IMR-90 (cell line): ENCODE measurements around the gene LILRA1. TPM values are rescaled to one million over a fixed set of nuclear protein-coding genes. Genes with fewer than 3 reads are reported as not detected.

Experiments used
- ATAC-seq: fragments of 200-7000 bp; cut with Tn5 transposase; 2 replicates; pipeline ENCODE4 v1.9.1; 2020; ENCODE audit warnings: low read depth, mild to moderate bottlenecking, moderate library complexity
- BruUV-seq: library from RNA; stranded (reverse); fragments of 400-500 nt; replicated peaks from 2 replicates; lab custom pipeline; 2021; lab: Mats Ljungman, UMichigan
- CTCF ChIA-PET: fragments of 300-600 bp; formaldehyde crosslinking; extraction: SDS; loops from one replicate; lab custom pipeline; 2021; ENCODE audit warnings: antibody characterized with exemption; lab: Yijun Ruan, JAX
- POLR2A ChIA-PET: fragments of 300-600 bp; sonication (Branson Sonifier 250); formaldehyde crosslinking; loops from one replicate; lab custom pipeline; 2022; ENCODE audit warnings: antibody characterized with exemption; ENCODE audit not compliant: unreplicated experiment; lab: Charles Lee
- DNase-seq: peaks from one replicate; pipeline ENCODE4 v3.0.0; 2013
- H2AFZ ChIP-seq: replicated peaks from 2 replicates; pipeline ENCODE3; 2013; ENCODE audit warnings: low read length, mild to moderate bottlenecking; ENCODE audit not compliant: poor library complexity
- H2AK5ac ChIP-seq: 2 replicates; pipeline ENCODE4 v1.6.1; 2013; ENCODE audit warnings: low read depth, low read length, inconsistent platforms
- H2AK9ac ChIP-seq: replicated peaks from 2 replicates; pipeline ENCODE3; 2013; ENCODE audit warnings: mild to moderate bottlenecking, low read depth, low read length, moderate library complexity; ENCODE audit not compliant: poor library complexity
- H2BK120ac ChIP-seq: 2 replicates; pipeline ENCODE4 v1.6.1; 2013; ENCODE audit warnings: low read depth, low read length, inconsistent platforms
- H2BK15ac ChIP-seq: 3 replicates; pipeline ENCODE4 v1.6.1; 2013; ENCODE audit warnings: low read depth, low read length, inconsistent platforms
- H2BK20ac ChIP-seq: 2 replicates; pipeline ENCODE4 v1.6.1; 2013; ENCODE audit warnings: low read depth, mild to moderate bottlenecking, inconsistent platforms, low read length, moderate library complexity
- H2BK5ac ChIP-seq: 2 replicates; pipeline ENCODE4 v1.6.1; 2013; ENCODE audit warnings: mild to moderate bottlenecking, low read depth, low read length, inconsistent platforms; ENCODE audit not compliant: poor library complexity, severe bottlenecking
- H3K14ac ChIP-seq: replicated peaks from 2 replicates; pipeline ENCODE4 v1.6.1; 2013; ENCODE audit warnings: low read depth, low read length, inconsistent platforms
- H3K18ac ChIP-seq: 2 replicates; pipeline ENCODE4 v1.6.1; 2013; ENCODE audit warnings: low read depth, low read length, control low read depth
- H3K23ac ChIP-seq: 2 replicates; pipeline ENCODE4 v1.6.1; 2013; ENCODE audit warnings: low read depth, low read length, inconsistent platforms
- H3K27ac ChIP-seq: 2 replicates; pipeline ENCODE4 v1.5.1; 2013; ENCODE audit warnings: mild to moderate bottlenecking, control low read depth, low read length; ENCODE audit not compliant: insufficient read depth
- H3K27me3 ChIP-seq: 2 replicates; pipeline ENCODE4 v1.6.1; 2013; ENCODE audit warnings: low read length; ENCODE audit not compliant: control insufficient read depth, insufficient read depth
- H3K36me3 ChIP-seq: 2 replicates; pipeline ENCODE4 v1.6.1; 2013; ENCODE audit warnings: low read length, mixed read lengths; ENCODE audit not compliant: control insufficient read depth, insufficient read depth
- H3K4ac ChIP-seq: 2 replicates; pipeline ENCODE4 v1.6.1; 2013; ENCODE audit warnings: low read depth, low read length, inconsistent platforms
- H3K4me1 ChIP-seq: 2 replicates; pipeline ENCODE4 v1.6.1; 2013; ENCODE audit warnings: low read length, mixed read lengths; ENCODE audit not compliant: control insufficient read depth, insufficient read depth
- H3K4me2 ChIP-seq: 2 replicates; pipeline ENCODE4 v1.6.1; 2013; ENCODE audit warnings: low read depth, mild to moderate bottlenecking, control low read depth, low read length, moderate library complexity
- H3K4me3 ChIP-seq: 2 replicates; pipeline ENCODE4 v1.5.1; 2013; ENCODE audit warnings: low read depth, mild to moderate bottlenecking, control low read depth, low read length, moderate library complexity; ENCODE audit not compliant: insufficient read depth
- H3K56ac ChIP-seq: 2 replicates; pipeline ENCODE4 v1.6.1; 2013; ENCODE audit warnings: low read length, inconsistent platforms; ENCODE audit not compliant: insufficient read depth; ENCODE audit errors: extremely low read depth
- H3K79me1 ChIP-seq, 2 experiments: 2 replicates each; pipeline ENCODE4 v1.6.1; 2013; ENCODE audit warnings: low read length in 2 of 2, inconsistent platforms in 1 of 2, low read depth in 1 of 2
- H3K9ac ChIP-seq: 2 replicates; pipeline ENCODE4 v1.6.1; 2013; ENCODE audit warnings: low read depth, low read length, control low read depth
- H3K9me1 ChIP-seq: 2 replicates; pipeline ENCODE4 v1.6.1; 2013; ENCODE audit warnings: low read length, inconsistent platforms; ENCODE audit not compliant: insufficient read depth
- H3K9me3 ChIP-seq: 2 replicates; pipeline ENCODE4 v1.6.1; 2013; ENCODE audit warnings: low read length; ENCODE audit not compliant: control insufficient read depth, insufficient read depth
- H4K20me1 ChIP-seq: 2 replicates; pipeline ENCODE4 v1.6.1; 2013; ENCODE audit warnings: low read length, inconsistent platforms; ENCODE audit not compliant: insufficient read depth
- H4K5ac ChIP-seq: 2 replicates; pipeline ENCODE4 v1.6.1; 2013; ENCODE audit warnings: mild to moderate bottlenecking, low read depth, low read length, control low read depth
- H4K8ac ChIP-seq, 2 experiments: 2 replicates each; pipeline ENCODE4 v1.6.1; 2013; ENCODE audit warnings: low read depth in 2 of 2, low read length in 2 of 2, control low read depth in 1 of 2, inconsistent platforms in 1 of 2
- H4K91ac ChIP-seq: 2 replicates; pipeline ENCODE4 v1.6.1; 2013; ENCODE audit warnings: low read depth, low read length, inconsistent platforms; ENCODE audit not compliant: insufficient read depth
- BHLHE40 ChIP-seq: fragments of 150-350 bp; IDR thresholded peaks from 2 replicates; pipeline ENCODE4 v1.6.1; 2016; ENCODE audit warnings: mild to moderate bottlenecking, low read depth, low read length
- MAZ ChIP-seq: IDR thresholded peaks from 2 replicates; pipeline ENCODE4 v1.6.1; 2012; ENCODE audit warnings: low read depth, mild to moderate bottlenecking, low read length, improper control_type of control experiment, moderate library complexity, borderline replicate concordance
- WGBS, 2 experiments: methylation state at CpG; one replicate each; pipeline versions ENCODE4 v1.1.5 to v1.1.7; 2013; ENCODE audit warnings: missing lambda C conversion rate in 2 of 2; ENCODE audit not compliant: insufficient read length in 1 of 2; ENCODE audit errors: extremely low coverage in 2 of 2; 5-methylcytosine and 5-hydroxymethylcytosine counted together
- dilution Hi-C: fragments of 300-500 bp; cut with HindIII; formaldehyde crosslinking; loops from one replicate; pipeline ENCODE4 v1.14.3; 2018; ENCODE audit warnings: low sequenced_read_pairs; ENCODE audit not compliant: unreplicated experiment
- in situ Hi-C: fragments of 300-500 bp; cut with MboI; formaldehyde crosslinking; loops from 3 replicates; pipeline ENCODE4 v1.14.3; 2019; ENCODE audit warnings: low sequenced_read_pairs, inconsistent platforms, mixed read lengths
- intact Hi-C: fragments of 100-400 bp; cut with micrococcal nuclease; formaldehyde crosslinking; loops from 2 replicates; pipeline ENCODE4 v1.10.0; 2022
- polyA plus RNA-seq, 3 experiments: library from polyadenylated mRNA; depleted of rRNA; stranded (reverse); fragments of >200 nt; gene quantifications; 2 replicates each; pipeline ENCODE4 v1.2.3, GENCODE V29; 2012; ENCODE audit warnings: low replicate concordance in 1 of 3
- total RNA-seq: library from RNA; depleted of rRNA; stranded (reverse); fragments of >200 nt; gene quantifications from 2 replicates; pipeline ENCODE4 v1.2.3, GENCODE V29; 2012

Gene LILRA1
- total and polyA plus RNA-seq, 2 of the 4 experiments (the other 2 are of a cell fraction) = not detected

DNA sequence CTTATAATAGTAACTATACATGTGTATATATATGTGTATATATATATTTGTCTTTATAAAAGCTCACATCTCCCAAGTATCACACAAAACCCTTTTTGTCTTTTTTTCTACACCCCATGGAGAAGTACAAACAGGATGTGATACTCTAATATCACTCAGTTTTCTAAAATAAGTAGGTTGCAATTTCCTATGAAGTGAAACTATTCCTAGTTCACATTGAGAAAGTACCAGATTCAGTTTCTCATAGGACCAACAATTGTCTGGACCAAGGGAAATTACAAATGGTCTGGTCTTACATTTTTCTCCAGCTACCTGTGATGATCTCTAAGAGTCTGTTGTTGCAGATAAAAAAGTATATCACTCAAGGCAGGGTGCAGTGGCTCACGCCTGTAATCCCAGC, 19.0 kb downstream of the LILRA1 start:
- Histone ChIP-seq H2BK5ac (no peak overlapping the region), H3K27me3 (no peaks in the 10 kb centered on the region), H4K20me1 (no peaks in the 10 kb centered on the region), H3K36me3 (no peaks in the 10 kb centered on the region), H3K56ac (no peak overlapping the region), H3K4me2 (no peak overlapping the region), H2AK5ac (no peak overlapping the region), H3K9me3 (peaks cover 22% of the 10 kb centered on the region), H3K27ac (no peak overlapping the region), H2BK120ac (no peak overlapping the region), H3K4ac (no peak overlapping the region), H3K14ac (no peak overlapping the region), H3K79me1 (no peaks in the 10 kb centered on the region), H2AK9ac (no peak overlapping the region), H4K91ac (no peak overlapping the region), H2AFZ (no peak overlapping the region), H3K23ac (no peak overlapping the region), H3K4me1 (no peaks in the 10 kb centered on the region), H4K8ac (no peak overlapping the region), H3K4me3 (no peak overlapping the region), H4K5ac (no peak overlapping the region), H2BK15ac (no peak overlapping the region), H3K9me1 (no peaks in the 10 kb centered on the region), H3K9ac (no peak overlapping the region), H3K18ac (no peak overlapping the region), H2BK20ac (no peak overlapping the region)
- in situ Hi-C loops = no loop called here
- dilution Hi-C loops = no loop called here
- CTCF ChIA-PET = no interaction called here
- no peak for ATAC-seq
- no peak for DNase-seq
- no TSS peak for BruUV-seq
- POLR2A ChIA-PET = no interaction called here
- TF ChIP-seq MAZ (no peak), BHLHE40 (no peak)
- intact Hi-C loops = no loop called here
- WGBS, 2 experiments = no CpG with 5 or more reads among the region's 1 CpG
